Activated T-cell treated with anti-CD3 and anti-CD28 coated beads, Interleukin-2, amount 50 U/mL, for 48 hours (primary cell): ENCODE measurements around the gene STEAP1B.

ENCODE experiments used
- DNase-seq, 2 experiments: peaks; one replicate each; pipeline ENCODE4 v3.0.0-alpha.2; 2020

The STEAP1B gene

DNA sequence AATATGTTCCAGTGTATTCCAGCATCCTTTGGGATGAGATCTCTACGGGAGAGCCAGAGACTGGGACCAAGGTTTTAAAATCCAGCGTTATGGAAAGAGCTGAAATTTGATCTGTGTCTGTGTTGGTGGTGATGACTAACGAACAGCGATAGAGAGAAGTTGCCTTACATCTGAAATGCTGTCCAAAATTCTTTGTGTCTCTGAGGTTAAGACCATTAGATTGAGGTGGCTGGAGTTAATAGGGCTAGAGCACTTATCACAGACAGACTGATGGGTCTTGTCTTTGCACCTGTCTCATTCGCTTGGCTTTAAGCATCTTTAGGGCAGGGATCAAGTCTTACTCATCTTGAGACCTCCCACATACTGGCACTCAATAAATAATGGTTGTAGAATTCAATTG lies 102.0 kb downstream of the STEAP1B start:
- no peak for DNase-seq

- DNase-seq = no peak
These were observed 104.8 kb downstream of the STEAP1B start for GRCh38 chr7:22395222-22395621.

DNA sequence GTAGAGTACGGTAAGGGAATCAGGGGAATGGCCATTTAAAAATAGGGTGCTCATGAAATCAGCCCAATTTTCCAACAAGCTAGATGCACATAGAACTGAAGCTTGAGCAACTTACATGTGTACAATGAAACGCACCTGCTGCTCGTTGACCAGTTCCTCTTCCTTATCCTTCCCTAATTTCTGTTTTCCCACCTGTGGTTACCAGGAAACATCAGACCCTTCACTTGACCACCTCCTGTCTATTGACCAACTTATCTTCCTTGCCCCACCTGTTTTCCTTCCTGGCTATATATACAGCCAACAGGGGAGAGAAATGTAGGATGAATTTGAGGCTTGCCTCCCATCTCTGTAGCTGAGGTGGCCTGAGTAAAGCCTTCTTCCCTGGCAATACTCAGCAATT lies 105.2 kb downstream of the STEAP1B start:
- no peak for DNase-seq

- DNase-seq = no peak
These were observed 105.9 kb downstream of the STEAP1B start for GRCh38 chr7:22393913-22394729.

DNA sequence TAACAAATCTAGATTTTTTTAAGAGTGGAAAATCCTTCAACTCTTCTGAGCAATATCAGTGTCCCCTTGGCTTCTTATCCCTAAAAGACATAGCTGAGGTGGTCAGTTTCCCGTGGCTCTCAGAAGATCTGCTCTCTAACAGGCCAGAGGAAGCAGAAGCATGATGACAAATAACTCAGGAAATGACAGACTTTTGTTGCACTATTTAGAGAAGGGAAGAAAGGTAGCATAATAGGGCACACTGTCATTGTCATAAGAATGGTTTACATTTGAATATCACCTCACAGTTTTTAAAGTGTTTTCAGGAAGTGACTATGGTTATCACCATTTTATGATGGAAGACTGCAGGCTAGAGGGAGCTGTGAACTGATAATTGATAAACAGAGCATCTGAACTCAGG lies 109.5 kb downstream of the STEAP1B start:
- no peak for DNase-seq

DNA sequence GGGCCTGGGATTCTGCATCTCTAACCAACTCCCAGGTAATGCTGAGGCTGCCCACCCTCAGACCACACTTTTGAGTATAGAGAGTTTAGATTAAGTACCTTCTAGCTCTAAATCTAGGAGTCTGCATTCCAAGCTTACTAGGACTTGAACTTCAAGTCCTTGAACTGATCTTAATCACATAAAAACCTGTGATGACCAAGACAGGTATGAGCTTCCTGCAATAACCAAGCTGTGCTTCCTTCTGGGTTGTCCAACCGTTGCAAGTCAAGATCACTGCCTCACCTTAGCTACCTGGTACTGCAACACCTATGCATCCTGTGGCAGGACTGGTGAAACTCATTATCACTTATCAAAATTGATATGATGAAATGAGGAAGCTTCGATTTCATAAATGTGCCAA lies 110.1 kb downstream of the STEAP1B start:
- DNase-seq = no peak

DNA sequence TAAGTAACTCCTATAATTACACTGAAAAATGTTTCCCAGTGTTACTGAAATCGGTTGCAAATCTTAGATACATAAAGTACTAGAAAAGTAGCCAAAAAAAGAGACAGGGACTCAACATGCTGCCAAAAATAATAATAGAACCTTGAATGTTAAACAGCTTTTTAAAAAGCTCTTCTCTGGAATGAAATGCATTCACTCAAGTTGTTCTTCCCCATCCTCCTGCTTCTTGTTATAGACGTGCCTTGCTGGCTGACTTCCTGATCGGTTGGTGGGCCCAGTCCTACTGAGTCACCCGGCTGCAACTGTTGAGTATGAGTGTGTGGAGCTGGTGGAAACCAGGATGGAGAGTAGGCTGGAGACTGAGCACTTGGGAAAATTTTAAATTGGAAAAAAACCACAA lies 112.4 kb downstream of the STEAP1B start:
- no peak for DNase-seq

DNA sequence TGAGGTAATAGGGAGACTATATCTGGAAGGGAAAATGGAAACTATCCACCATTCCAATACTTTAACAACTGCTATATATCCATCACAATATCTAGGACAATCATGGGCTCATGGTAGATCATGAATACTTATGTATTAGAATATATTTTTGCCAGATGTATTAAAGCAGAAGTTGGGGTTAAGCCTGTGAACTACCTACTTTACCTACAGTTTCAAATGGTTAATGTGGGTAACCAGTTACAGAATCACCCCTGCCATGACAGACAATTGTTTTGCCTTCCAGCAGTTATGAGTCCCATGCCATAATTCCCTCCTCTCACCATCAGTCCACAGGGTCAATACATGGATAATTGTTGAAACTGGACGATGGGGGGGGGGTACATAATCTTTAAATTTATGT lies 113.1 kb downstream of the STEAP1B start:
- no peak for DNase-seq

GRCh38 chr7:22386206-22386858 lies 113.7 kb downstream of the STEAP1B start:
- DNase-seq = no peak

DNA sequence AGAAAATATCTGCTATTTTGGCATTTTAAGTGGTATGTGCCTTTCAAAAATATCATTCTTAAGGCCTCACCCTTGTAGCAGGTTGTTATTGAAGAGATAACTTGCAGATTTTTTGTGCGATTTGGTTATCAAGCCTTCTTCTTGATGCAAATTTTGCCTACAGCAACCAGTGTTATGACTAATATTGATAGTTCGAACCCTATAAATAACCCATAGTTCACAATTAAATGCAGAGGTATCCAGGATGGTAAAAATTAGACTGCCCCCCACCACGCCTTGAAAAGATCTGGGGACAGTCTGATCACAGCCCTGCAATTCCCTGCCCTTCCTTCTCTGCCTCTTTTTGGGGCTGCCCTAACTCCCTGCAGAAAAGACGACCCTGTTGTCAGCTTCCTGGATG lies 114.7 kb downstream of the STEAP1B start:
- no peak for DNase-seq

GRCh38 chr7:22380333-22380732 lies 119.7 kb downstream of the STEAP1B start:
- no peak for DNase-seq

DNA sequence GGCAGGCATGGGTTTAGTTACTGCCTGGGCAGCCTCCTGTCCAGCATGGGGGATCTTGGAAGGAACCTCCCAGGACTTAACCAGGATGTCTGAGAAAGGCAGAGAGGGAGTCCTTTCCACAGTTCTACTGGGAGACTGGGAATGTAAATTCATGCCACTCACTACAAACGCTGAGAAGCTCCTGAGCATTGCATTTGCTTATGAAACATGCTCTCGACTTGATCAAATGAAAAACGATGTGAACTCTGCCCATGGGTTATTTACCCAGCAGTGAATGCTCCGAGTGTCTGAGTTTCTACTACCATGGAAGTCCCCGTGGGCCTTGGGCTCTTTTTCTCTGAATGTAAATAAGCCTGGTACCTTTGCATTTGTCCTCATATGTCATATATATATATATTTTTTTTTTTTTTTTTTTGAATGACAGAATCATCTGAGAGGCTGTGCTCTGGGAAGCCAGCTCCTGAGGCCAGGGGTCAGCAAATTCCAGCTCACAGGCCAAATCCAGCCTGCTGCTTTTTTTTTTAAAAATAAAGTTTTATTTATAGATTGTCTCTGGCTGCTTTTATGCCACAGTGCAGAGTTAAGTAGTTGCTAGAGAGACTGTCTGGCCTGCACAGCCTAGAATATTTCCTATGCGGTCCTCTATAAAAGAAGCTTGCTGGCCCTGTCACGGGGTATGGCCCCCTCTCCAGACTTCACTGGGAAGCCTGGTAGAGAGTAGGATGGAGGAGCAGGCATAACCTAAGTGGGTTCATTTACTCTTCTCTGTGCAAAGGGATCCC lies 121.6 kb downstream of the STEAP1B start:
- no peak for DNase-seq

DNA sequence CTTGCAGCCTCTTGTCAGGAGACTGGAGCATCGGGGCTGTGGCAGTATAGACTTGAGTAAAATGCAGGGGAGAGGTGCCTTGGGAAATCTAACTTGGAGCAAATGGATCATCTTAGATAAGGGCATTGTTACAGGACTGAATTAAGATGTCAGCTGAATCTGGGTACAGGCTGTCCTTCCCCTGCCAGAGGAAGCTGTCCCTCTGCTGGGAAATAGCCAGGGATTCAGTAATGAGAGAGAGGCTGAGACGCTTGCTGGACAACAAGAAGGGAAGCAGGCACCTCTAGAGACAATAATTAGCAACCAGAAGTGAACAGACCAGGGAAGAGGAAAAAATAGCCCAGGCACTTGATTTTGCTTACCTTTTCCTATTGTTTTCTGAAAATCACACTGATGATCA lies 122.3 kb downstream of the STEAP1B start:
- no peak for DNase-seq

DNA sequence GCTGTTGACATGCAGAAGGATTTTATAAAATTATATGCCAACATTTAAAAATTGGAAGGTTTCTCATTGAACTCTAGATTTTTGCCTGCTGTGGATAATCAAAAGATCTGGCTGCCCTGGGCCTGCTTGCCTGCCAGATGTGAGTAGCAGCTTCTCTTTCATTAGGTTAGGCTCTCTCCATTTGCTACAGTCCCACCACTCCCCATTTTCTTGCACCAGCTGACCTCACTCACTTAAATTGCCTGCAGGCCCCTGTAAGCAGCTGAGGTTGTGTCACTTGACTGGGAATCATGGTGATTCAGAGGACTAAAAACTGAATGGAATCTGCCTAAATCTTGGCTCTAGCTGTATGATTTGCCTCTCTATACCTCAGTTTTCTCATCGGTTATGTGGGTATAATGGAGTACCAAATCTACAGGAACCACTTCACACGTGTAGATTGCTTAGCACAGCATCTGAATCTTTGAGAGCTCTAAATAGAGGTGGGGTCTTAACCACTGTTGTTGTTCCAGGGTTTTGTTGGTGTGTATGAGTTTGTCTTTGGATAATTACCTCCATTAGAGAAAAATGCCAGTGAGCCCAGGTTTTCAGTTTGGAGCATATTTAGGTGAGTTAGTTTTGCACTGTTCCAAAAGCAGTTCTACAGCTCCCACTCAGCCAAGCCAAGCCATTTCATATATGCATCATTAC lies 124.5 kb downstream of the STEAP1B start:
- no peak for DNase-seq

DNA sequence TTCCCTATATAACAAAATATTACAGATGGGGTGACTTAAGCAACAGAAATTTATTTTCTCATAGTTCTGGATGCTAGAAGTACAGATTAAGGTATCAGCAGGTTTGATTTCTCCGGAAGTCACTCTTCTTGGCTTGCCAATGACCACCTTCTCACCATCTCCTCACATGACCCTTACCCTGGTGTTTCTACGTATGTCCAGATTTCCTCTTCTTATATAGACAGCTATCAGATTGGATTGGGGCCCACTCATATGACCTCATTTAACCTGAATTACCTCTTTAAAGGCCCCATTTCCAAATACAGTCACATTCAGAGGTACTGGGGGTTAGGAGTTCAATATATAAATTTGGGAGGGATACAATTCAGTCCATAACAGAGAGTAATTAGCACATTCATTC lies 126.1 kb downstream of the STEAP1B start:
- DNase-seq = no peak

DNA sequence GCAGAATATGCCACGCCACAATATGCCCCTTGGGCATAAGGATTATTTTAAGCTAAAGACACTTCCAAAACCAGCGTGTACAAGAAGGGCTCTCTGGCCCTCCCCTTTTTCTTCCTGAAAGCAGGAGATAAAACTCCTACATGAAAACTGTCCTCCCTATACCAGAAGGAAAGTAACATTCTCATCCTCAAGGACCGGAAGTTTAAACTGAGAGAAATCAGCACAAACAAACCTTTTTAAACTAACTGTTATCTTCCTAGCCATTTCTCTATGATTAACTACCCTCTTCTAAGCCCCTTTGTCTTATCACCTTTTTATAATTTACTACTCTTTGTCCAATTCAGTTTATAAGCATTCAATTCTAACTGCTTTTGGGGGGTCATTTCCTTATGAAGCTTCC lies 126.6 kb downstream of the STEAP1B start:
- DNase-seq = no peak

DNA sequence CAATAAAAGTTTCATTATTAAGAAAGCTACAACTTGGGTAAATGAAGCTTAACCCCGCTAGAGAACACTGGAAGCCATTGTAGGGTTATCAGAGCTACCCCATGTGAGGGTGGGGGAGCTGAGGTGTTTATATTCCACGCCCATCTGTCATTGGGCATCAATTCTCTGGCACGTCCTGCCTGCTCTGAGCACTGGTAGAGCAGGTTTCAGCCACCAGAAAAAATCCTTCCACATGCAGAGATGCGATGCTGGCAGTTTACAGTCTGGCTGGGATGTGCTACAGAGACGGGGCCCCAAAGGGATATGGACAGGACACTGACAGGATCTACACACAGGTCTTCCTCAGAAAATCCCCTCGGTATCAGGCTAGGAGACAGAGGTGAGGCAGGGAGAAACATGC lies 127.1 kb downstream of the STEAP1B start:
- DNase-seq = no peak

GRCh38 chr7:22371878-22372277 lies 128.1 kb downstream of the STEAP1B start:
- DNase-seq = no peak
